HG02870 (cell line): ENCODE data around the gene CPLX3.

Experiments used
- ATAC-seq: cut with Tn5 transposase; IDR thresholded peaks from one replicate; pipeline ENCODE4 v1.9.1; 2021; ENCODE audit warnings: mild to moderate bottlenecking, moderate library complexity; ENCODE audit not compliant: unreplicated experiment

The CPLX3 gene

DNA sequence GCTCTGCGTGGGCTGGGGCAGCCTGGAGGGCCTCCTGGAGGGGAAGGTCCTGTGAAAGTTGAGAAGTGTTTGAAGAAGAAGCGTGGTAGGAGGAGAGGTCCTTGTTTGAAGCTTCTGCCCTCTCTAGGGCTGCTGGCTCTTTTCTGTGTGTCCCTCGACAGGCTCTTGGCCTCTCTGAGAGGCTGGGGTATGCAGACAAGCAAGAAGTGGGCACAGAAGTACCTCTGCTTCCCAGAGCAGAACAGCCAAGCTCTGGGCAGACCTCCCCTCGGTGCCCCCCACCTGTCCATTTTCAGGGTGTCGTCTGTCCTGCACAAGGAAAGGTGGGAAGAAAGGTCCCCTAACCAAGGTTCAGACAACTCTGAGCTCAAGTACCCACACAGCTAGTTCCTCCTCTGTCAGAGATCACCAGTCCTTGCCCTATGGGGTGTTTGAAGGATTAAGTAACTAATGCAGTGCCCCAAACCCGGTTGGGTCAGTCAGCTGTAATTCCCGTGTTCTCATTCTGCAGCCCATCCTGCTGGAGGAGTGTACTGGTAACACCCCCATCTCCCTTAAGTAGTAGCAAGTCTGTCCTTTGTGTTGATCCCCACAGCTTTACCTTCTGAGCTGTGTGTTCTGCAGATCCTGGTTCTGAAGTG lies 38.3 kb upstream of the CPLX3 start:
- ATAC-seq, result no peak

DNA sequence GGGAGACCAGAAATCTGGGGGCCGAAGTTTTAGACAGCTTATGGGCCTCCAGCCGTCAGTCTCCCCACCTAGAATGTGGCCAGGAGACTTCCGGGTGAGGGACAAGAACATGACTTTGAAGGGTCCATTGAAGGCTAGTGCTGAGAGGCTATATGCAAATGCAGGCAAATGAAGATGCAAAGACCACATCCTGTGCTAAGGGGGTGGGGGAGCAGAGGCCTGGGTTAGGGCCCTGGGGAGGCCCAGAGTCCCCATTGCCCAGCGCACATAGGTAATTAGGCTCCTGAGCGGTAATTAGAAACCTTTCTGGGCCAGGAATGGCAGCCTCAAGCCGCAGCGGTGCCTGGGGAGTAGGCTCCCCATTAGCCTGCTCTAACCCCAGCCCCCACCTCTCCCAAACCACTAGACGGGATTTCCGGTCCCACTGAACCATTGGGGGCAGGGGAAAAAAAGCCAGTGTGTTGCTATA lies 37.7 kb upstream of the CPLX3 start:
- no peak for ATAC-seq

DNA sequence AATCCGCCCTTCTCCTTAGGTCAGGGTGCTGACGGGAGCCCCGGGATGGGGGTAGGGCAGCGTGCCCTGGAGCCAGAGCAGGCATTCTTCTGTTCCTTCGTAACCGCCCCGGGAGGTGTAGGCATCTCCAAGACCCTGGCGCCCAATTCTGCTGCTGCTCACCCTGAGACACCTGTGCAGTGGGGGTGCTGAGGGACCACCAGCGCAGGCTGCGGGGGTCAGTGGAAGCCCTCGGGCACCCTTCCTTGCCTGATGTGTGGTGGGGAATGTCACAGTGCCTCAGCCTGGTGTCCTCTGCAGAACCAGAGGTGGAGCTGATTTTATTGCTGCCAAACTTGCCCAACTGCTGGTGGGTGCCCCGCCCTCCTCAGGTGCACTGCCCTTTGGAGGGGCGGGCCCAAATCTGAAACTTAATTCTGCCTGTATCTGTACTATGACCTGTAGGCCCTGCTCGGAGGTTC lies 37.2 kb upstream of the CPLX3 start:
- no peak for ATAC-seq

DNA sequence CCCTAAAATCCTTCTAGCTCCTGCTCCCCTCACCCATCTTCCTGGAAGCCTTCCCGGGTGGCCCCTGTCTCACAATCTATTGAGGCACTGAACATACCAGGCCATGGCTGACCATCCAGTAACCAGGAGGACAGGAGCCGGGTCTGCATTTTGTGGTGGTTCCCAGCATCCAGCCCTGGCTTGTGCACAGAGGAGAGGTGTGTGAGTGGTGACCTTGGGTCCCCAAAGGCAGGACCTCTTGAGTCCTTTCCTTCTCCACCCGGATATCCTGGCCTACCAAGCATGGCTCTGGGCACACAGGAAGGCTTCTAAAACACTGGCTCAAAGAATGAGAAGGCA lies 36.7 kb upstream of the CPLX3 start:
- ATAC-seq, result no peak

DNA sequence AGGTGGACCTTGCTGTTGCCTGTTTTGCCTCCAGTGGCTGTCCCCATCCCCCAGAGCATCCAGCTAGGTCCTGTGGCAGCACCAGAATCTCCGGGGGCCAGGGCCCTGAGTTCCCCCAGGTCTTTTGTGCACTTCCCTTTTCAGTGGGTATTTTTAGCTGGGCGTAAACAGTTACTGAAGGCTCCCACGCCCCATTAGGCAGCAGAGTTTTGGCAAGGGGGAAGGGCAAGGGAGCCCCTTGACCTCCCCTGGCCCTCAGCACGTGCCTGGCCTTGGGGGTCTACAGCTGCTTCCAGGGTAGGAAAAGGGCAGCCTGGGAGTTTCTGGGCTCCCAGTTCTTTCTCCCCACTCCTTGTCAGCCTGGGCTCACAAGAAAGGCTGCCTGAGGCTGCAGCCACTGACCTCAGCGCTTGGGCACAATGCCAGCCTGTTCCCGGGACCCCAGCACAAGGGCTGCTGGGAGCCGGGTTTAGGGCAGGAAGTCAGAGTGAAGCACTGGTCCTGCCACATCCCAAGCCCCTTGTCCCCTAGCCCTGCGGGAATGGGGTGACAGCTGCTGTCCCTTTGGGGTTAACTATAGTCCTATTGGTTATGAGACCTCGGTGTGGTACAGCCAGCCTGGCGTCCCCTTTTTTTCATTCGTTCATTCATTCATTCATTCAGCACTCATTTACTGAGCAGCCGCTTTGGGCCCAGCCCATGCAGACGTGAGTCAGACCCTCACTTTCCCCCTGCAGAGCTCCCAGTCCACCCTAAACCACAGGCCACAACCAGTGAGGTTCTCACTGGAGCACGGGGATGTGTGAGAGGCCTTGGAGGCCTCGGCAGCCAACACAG lies 36.1 kb upstream of the CPLX3 start:
- no peak for ATAC-seq

DNA sequence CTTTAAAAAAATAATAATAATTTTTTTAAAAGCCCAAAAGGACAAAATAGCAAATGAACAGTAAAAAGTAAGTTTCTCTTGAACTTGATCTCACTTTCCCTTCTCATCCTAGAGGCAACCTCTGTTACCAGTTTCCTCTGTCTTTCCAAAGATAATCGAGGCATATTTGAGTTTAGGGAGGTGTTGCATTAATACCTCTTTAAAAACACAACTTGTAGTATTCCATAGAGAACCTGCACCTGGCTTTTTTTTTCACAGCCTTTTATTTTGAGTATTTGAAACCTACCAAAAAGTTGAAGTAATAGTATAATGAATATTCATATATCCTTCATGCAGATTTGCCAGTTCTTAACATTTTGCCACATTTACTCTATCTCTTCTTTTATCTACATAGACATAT lies 35.4 kb upstream of the CPLX3 start:
- ATAC-seq, result no peak

DNA sequence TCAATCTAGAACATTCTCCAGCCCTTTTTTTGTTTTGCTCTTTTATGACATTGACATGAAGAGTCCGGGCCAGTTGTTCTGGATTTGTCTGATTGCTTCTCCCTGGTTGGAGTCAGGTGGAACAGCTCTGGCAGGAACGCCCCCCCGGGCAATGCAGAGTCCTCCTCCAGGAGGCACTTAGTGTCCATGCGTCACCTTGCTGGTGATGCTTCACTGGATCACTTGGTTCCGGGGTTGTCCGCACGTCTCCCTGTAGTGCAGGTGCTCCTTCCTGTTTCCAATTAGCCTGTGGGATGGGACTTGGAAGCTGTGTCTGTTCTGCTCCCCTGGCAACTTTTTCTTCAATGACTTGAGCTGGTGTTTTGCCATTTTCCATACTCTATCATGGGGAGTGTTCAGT lies 34.8 kb upstream of the CPLX3 start:
- no peak for ATAC-seq

DNA sequence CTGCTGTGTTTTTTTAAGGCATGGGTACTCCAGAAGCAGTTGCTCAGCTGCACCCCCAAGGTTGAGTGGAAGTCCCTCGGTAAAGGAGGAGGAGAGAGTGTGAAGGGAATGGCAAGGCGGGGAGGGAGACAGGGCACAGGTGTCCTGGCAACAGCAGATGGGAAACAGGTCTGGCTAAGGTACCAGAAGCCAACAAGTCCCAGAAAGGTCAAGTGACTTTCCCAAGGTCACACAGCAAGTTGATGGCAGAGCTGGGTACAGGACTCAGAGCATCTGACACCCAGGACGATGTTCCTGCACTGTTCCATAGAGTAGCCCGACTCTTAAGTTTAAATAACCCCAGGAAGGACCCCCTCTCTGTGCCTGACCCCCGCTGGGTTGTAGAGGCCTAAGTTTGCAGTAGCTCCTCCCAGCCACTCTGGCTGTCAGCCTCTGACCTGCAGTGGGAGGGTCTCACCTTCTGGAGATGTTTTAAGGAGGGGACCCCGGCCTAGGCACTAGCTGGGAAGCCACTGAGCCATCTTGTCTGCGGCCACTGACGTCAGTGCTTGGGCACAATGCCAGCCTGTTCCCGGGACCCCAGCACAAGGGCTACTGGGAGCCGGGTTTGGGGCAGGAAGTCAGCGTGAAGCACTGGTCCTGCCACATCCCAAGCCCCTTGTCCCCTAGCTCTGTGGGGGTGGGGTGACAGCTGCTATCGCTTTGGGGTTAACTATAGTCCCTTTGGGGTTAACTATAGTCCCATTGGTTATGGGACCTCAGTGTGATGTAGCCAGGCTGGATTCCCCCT lies 34.0 kb upstream of the CPLX3 start:
- no peak for ATAC-seq

DNA sequence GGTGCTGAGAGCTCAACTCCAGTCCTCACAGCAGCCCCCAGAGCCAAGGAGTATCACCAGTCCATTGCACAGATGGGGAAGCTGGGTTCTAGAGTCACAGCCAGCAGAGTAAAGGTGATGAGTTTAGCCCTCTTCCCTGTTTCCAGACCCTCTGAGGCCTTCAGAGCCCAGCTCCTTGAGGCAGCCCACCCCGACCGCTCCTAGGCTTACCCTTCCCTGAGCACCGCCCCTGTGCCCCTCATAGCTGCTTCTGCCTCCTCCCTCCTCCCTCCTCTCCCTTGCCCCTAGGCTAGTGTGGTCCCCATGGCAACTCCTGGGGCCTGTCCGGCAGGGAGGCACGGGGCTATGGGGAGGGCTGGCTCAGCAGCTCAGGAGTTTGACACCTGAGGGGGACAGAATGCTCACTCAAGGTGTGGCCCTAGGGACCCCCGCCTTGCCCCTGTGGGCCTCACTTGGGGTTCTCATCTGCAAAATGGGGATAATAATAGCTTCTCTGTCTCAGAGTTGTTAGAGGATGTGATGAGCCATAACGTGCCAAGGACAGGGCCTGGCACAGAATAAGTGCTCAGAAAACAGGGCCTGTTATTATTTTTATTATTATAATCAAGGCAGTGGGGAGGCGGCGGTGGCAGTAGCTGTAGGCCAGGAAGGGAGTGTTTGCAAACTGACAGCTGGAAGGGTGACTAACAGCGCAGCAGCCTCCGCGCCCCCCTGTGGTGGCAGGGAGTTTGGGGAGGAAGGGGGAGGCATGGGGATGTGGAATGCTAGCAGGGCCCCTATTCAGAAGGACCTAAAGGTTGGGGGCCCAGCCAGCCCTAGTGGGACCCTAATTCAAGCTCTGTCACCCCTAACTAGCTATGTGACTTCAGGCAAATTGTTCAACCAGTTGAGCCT lies 33.0 kb upstream of the CPLX3 start:
- ATAC-seq, result no peak

DNA sequence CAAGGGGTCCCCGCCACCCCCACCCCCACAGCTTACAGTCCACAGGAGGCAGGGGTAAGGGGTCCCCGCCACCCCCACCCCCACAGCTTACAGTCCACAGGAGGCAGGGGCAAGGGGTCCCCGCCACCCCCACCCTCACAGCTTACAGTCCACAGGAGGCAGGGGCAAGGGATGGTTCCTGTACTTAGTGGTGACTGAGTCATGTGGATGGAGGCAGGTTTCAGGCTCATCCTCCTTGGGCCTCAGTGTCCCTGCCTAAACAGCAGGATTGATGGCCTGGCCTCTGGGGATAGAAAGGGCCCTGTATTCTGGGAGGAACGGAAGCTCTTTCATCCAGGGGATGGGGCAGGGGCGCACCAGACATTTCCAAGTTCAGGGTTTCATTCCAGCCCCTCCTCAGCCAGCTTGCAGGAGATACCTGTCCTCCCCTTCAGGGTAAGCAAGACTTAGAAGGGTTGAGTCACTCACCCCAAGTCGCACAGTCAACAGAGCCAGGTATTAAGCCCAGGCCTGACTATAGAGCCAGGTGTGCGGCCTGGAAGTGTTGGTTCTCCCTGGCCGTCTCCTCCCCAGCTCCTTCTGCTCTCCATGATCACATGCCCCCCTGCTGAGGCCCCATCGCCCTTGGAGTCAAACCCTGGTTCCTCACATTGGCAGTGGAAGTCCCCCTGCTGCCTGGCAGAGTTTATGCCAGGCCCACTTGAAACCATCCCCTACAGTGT lies 32.0 kb upstream of the CPLX3 start:
- no peak for ATAC-seq

DNA sequence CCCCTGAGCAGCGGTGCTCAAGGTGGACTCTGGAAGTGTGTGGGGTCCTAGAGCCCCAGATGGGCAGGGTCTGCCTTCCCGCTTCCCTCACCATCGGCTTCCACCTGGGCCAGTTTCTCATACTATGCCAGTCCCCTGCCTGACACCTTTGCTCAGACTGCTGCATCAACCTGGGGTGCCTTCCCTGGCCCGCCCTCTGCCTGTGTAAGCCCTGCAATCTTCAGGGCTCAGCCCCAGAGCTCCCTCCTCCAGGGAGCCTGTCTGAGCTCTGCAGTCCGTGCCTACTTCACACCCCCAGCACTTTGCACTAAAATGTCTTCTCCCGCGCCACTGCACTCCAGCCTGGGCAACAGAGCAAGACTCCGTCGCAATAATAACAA lies 31.5 kb upstream of the CPLX3 start:
- ATAC-seq, result no peak

DNA sequence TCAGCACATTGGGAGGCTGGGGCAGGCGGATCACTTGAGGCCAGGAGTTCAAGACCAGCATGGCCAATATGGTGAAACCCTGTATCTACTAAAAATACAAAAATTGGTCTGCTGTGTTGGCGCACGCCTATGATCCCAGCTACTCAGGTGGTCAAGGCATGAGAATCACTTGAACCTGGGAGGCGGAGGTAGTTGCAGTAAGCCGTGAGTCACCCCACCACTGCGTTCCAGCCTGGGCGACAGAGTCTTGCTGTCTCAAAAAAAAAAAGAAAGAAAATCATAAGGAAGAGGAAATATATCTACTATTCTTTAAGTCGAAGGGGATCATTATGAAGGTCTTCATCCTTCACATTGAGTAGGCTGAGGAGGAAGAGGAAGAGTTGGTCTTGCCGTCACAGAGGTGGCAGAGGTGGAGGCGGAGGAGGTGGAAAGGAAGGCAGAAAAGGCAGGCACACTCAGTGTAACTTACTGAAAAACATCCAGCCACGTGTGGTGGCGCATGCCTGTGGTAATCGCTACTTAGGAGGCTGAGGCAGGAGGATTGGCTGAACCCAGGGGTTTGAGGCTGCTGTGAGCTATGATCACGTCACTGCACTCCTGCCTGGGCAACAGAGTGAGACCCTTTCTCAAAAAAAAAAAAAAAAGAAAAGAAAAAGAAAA lies 30.3 kb upstream of the CPLX3 start:
- no peak for ATAC-seq

DNA sequence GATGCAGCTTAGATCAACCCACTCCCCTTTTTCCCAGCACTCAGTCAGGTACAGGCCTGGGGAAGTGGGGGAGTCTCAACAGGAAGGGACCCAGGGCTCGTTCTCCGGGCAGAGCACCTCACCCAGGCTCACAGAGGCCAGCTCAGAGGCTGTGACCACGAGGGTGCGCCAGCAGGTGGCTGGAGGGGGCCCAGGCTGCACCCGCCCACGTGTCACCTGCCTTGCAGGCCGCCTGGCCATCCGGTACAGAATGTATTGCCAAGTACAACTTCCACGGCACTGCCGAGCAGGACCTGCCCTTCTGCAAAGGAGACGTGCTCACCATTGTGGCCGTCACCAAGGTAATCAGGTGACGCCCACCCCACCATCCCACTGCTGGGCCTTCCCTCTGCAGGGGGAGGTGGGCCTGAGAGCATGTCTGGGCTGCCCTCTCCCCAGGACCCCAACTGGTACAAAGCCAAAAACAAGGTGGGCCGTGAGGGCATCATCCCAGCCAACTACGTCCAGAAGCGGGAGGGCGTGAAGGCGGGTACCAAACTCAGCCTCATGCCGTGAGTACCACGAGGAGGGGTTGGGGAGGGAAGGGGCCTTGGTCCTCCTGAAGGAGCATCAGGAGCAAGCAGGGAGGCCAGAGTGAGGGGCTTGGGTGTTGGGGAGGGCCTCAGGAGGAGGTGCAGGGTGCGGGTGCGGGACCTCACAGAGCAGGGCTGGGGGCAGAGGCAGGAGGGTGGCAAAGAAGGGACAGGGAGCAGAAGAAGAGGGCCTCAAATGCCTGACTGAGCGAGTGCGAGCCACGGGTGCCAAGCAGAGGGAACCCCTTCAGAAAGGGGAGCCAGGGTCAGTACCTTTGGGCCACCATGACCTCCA lies 27.8 kb upstream of the CPLX3 start:
- ATAC-seq, result no peak

DNA sequence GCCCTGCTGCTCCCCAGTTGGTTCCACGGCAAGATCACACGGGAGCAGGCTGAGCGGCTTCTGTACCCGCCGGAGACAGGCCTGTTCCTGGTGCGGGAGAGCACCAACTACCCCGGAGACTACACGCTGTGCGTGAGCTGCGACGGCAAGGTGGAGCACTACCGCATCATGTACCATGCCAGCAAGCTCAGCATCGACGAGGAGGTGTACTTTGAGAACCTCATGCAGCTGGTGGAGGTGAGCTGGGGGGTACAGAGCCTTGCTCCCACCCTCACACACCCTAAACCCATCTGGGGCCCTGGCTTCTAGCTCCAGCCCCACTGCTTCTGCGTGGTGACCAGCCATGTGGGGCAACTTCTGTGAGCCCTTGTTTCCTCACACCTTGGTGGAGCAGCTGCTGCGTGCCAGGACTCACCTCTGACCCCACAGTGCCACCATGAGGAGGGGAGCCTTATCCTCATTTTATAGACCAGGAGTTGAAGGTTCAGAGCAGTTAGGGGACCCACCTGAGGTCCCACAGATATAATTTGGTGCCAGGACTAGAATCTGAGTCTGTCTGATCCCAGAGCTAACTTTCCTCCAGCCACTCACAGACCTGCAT lies 27.1 kb upstream of the CPLX3 start:
- peak; percentile 6 for ATAC-seq

DNA sequence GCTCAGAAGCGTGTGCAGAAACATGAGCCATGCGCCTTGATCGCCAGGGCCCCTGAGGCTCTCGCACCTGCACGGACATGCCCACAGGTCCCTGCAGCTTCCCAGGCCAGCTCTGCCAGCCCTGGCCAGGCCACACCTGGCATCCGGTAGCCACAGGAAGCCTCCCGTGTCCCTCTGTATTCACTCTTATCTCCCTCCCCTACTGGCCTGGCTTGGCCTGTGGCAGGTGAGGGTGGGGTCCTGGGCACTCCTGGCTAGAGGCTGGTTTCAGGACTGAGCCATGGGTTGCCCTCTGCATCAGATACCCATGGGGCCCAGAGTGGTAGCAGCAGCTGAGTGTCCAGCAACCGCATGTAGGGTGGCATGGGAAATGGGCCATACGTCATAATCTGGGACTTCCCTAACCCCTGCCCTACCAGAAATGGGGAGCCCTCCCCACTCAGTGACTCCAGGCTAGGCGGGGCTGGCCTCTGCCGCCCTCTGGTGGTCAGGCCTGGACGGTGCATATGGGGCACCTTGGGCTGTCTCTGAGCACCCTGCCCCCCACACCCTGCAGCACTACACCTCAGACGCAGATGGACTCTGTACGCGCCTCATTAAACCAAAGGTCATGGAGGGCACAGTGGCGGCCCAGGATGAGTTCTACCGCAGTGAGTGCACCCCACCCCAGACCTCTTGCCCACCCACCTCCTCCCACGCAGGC lies 26.4 kb upstream of the CPLX3 start:
- peak; percentile 62 for ATAC-seq

DNA sequence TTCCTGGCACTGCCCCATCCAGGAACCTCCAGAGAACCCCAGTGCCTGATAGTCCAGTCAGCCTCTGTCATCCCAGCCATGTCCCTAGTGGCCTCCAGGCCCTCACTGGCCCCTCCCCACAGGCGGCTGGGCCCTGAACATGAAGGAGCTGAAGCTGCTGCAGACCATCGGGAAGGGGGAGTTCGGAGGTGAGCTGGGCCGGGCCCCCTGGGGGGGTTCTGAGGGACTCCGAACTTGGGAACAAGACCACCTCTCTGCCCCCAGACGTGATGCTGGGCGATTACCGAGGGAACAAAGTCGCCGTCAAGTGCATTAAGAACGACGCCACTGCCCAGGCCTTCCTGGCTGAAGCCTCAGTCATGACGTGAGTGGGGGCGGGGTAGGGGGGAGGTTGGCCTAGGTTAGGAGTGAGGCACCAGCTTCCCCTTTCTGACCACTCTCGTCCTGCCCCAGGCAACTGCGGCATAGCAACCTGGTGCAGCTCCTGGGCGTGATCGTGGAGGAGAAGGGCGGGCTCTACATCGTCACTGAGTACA lies 25.8 kb upstream of the CPLX3 start:
- ATAC-seq, result no peak

DNA sequence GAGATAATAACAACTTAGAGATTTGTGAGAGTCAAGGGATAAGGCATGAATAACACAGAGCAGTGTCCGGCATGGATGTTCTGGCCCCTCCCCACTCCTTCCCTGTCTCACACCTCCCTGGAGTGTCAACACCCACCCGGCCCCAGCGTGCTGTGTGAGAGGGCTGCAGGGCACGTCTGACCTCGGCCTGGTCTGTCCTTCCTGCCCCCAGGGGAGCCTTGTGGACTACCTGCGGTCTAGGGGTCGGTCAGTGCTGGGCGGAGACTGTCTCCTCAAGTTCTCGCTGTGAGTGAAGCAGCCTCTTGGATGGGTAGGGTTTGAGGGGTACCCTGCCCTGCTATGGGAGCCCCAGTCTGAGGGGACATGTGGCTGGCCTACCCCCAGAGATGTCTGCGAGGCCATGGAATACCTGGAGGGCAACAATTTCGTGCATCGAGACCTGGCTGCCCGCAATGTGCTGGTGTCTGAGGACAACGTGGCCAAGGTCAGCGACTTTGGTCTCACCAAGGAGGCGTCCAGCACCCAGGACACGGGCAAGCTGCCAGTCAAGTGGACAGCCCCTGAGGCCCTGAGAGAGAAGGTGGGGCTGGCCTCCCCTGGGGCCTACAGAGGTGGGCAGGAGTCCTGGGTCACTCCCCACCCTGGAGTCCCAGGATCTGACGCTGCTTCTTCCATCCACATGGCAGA lies 25.0 kb upstream of the CPLX3 start:
- no peak for ATAC-seq
